NCI-H748 treated with DMSO at 0.1 percent for 48 hours (cell line): ENCODE measurements around the gene RUNX3.
"Not testable (repeated sequence)": the region's sequence is repeated elsewhere in the genome, so short reads cannot be mapped to it uniquely, and the experiment has no call there.

Source experiments
- DNase-seq: peaks from one replicate; lab custom pipeline; 2025; lab: John Stamatoyannopoulos, UW

RUNX3 gene

GRCh38 chr1:24930260-24931145, at the start of gene RUNX3:
TSS of gene RUNX3 (minus strand) at chr1:24930276. CDS start at chr1:24929868, 408 bp downstream.
- peak; percentile 17 for DNase-seq

DNA sequence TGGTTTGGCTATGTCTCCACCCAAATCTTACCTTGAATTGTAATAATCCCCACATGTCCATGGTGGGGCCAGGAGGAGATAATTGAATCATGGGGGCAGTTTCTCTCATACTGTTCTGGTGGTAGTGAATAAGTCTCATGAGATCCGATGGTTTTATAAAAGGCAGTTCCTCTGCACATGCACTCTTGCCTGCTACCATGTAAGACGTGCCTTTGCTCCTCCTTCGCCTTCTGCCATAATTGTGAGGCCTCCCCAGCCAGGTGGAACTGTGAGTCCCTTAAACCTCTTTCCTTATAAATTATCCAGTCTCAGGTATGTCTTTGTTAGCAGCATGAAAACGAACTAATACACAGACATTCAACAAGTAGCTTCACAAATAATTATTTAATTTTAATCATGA, 49.2 kb upstream of the RUNX3 start:
- DNase-seq: not testable (repeated sequence)

- no peak for DNase-seq
These were observed 48.4 kb upstream of the RUNX3 start for GRCh38 chr1:24978383-24979032.

GRCh38 chr1:24975391-24975790, 45.3 kb upstream of the RUNX3 start:
- DNase-seq: no peak

- DNase-seq: no peak
These were observed 43.2 kb upstream of the RUNX3 start for GRCh38 chr1:24973315-24973714.

DNA sequence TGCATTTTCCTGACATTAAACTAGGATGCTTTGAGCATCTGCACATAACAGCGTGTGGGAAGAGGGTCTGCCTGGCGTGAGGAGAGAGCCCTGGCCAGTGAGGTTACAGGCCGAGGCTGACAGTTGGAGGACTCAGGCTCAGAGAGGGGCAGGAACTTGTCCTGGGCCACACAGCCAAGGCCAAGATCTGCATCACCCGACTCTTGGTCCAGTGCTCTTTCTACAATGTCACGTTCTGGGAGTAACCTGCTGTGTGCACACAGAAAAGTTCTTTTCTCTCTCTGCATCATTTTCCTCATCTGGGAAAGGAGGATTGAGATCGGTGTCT, 42.8 kb upstream of the RUNX3 start:
- DNase-seq: no peak

DNA sequence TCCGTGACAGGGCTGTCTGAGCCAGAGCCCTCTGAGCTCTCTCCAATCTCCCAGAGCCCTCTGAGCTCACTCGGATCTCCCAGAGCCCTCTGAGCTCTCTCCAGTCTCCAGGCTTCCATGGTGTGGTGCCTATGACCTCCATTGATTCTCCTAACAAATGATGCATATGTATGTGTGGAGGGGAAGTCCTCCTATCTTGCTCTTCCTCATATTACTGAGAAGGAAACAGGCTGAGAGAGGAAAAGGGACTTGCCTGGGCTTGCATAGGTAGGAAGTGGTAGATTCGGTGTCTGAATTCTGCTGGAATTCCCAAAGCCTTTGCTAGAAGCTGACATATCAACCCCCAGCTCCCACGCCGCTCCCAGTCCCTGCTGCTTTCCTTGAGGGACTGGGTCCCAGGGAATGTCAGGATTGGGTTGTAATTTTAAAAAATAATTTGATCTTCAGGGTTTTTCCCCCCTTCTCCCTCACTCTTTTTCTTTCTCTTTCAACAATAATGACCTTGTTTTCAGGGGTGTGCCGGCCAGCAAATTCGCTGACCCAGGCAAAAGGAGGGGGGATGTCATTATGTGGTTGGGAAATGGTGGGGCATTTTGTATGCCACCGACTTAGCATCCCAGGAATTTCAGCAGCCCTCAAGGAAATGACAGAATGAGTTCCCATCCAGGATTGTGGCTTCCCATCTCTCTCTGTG, 42.3 kb upstream of the RUNX3 start:
- no peak for DNase-seq

DNA sequence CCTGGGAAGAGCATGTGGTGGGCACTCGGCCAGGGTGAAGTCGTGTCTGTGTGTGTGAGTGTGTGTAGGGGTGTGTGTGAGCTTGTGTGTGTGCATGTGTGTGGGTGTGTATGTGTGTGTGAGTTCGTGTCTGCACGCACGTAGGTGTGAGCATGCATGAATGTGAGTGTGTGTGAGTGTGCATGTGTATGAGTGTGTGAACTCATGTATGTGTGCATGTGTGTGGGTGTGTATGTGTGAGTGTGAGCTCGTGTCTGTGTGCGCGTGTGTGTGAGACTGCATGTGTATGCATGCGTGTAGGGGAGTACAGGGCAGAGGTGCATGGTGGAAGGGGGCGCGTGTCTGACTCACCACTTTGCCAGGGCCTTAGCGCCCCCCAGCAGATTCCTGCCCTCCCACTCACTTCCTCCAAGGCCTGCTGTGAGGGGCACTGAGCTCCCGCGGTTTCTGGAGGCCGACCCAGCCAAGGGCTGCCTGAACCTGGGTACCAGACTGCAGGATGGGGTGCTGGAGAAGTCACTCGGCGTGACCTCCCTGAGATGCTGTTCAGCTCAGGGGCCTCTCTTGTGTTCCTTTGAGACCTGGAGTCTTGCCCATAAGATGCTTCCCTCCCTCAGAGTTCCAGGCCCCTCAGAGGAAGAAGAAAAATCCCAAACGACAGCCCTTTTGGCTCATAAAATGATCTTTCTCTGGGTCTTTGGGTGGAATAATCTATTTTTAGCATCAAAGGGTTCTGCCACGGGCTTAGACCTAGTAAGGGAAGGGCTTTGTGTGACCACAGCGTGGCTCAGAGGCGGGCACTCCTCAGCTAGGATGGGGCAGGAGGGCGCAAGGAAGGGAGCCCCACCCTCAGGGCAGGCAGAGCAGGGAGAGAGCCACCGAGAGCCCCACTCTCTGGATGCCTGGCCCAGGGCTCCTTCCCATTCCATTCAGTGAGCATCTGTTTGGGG, 41.1 kb upstream of the RUNX3 start:
- DNase-seq: no peak

DNA sequence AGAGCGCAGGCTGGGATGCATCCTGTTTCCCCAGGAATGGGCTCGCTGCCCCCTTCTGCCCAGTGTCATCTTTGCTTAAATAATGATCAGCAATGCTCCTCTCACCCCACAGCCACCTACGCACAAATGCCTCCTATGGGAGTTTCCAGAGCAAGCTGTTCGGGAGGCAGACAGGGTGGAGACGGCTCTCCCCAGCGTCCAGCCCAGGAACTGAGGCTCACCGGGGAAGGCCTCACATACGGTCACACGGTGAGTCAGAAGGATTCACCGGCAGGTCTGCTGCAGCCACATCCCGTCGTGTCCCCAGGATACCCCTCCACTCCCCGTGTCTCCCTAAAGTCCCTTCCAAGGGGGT, 40.3 kb upstream of the RUNX3 start:
- no peak for DNase-seq

DNA sequence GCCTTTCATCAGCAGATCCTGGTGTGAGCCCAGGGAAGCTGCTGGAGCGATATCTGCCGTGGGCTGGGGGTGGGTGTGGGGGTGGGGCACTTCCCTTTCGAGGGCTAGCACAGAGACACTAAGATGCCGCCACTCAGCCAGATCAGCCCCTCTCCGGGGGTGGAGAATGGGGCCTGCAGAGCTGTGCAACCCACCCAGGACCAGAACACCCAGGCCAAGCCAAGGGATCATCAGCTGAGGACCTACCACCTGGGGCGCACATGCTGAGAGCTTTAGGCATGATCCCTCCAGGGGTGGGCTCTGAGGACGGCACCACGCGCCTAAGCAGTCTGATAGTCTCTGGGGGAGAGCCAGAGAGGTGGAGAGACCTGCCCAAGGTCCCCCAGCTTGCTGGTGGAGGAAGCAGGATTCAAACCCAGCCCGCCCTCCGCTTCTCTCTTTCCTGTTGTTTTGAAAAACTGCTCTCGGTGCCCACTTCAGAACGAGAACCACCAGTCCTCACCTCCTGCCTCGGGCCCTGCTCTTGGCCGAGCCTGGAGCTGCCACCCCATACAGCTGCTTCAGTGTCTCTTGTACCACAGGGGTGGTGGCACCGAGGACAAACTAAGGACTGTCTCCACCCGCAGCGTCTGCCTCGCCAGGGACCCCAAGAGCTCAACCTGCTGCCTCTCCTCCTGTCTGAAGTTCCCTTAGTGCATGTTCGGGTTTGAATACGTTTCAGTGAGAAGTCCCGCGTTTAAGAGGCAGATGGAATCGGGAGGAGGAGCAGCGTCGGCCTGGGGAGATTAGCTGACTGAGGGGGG, 39.7 kb upstream of the RUNX3 start:
- no peak for DNase-seq

- no peak for DNase-seq
These were observed 39.0 kb upstream of the RUNX3 start for GRCh38 chr1:24968941-24969585.

- no peak for DNase-seq
These were observed 37.9 kb upstream of the RUNX3 start for GRCh38 chr1:24967962-24968361.

DNA sequence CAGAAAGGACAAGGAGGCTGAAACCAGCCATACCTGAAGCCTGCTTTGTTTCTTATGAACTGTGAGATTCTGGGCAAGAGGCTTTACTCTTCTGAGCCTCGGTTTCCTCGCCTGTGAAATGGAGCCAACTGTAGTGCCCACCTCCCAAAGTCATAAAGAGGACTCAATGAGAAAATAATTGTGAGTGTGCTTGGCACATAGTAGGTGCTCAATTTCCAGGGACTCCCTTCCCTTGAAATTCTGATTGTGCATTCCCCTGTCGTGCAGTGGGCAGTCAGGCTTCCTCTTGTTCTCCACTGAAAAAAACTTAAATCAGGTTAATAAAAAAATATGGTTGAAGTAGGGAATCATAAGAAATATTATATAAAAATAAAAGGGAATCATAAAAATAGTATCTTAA, 37.5 kb upstream of the RUNX3 start:
- DNase-seq: no peak

DNA sequence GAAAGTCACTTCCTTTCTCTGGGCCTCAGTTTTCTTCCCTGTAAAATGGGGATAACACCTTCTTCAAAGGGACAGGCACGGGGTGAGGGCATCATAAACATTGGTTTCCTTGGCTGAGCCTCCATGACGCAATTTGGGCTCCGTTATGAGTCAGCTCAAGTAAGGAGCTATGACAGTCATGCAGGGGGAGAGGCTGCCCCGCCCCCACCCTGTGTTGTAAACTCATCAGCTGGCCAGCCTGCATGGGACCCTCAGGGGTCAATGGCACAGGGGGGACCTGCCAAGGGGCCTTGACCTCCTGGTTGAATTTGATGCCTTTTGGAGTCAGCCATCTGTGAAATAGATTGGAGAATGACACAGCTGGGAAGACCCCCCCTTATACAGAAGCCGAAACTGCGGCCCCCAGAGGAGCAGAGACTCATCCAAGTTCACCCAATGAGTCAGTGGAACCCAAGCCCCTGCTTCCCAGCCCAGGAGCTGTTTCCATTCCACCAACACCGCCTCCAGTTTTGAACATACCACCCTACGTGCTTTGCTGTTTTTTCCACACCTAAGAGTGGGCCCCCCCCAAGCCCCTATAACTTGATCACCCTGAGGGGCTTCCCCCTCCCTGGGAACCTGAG, 36.8 kb upstream of the RUNX3 start:
- no peak for DNase-seq

GRCh38 chr1:24966121-24966723, 36.1 kb upstream of the RUNX3 start:
- DNase-seq: no peak

DNA sequence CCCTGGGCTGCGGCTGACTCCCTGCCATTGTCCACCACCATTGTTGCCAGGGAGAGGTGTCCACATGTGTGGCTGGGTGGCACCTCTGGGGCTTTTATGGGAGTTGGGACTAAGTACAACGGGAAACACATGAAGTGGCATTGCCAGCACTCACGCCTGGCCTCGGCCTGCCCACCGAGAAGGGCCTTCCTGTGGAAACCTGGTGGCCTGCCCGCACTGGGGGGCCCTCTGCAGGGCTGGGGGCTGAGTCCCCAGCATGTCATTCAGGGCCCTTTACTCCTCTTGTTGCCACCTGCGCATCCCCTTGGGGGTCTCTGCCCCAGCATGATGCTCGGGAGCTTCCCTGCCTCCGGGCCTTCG, 35.5 kb upstream of the RUNX3 start:
- DNase-seq: no peak

DNA sequence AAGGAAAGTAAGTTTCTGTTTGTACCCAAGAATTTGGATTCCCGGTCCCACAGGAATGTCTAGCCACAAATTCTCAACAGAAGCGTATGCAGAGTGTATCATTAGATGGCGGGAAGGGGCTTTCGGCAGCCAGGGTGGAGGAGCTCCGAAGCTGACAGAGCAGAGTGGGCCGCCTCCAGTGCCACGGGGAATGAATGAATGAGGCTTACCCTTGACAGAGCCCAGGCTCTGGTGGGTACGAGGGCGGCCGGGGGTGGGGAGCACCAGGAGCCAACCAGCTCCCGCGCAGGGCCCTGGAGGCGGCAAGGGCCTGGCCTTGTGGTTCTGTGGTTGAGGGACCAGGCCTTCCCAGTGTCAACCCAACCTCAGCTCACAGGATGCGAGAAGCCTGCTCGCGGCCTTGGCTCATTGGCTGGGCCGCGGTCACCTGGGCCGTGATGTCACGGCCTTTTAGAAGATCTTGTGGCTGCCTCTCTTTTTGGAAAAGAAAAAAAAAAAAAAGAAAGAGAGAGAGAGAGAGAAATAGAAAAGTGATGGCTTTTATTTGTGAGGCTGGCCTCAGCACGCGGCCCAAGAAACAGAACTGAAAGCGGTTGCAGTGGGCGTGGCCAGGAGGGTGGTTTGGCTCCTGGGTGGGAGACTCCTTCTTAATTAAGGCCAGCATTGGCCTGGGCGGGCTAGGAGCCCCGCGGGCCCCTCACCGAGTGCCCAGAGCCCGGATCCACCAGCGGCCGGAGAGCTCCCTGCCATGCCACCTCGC, 34.9 kb upstream of the RUNX3 start:
- no peak for DNase-seq

- DNase-seq: no peak
These were observed 34.0 kb upstream of the RUNX3 start for GRCh38 chr1:24963943-24964693.
